DND-41 (cell line): ENCODE results near the gene IL3.

ENCODE experiments used
- ATAC-seq: fragments of 200-7000 bp; cut with Tn5 transposase; 3 replicates; pipeline ENCODE4 v1.9.1; 2021; ENCODE audit warnings: low read depth; ENCODE audit not compliant: insufficient read depth
- DNase-seq: peaks from one replicate; pipeline ENCODE4 v3.0.0-alpha.2; 2020
- H2AFZ ChIP-seq: 2 replicates; pipeline ENCODE4 v1.6.0; 2012; ENCODE audit warnings: low read depth, low read length
- H3K27ac ChIP-seq: 2 replicates; pipeline ENCODE4 v1.5.1; 2012; ENCODE audit warnings: low read length, inconsistent platforms
- H3K27me3 ChIP-seq: fragments of 200-600 bp; sonication (generic); 2 replicates; pipeline ENCODE4 v1.6.0; 2012; ENCODE audit warnings: low read length, mild to moderate bottlenecking, inconsistent platforms; ENCODE audit not compliant: insufficient read depth, poor library complexity
- H3K36me3 ChIP-seq: 2 replicates; pipeline ENCODE4 v1.5.1; 2012; ENCODE audit warnings: low read length, inconsistent platforms; ENCODE audit not compliant: insufficient read depth
- H3K4me1 ChIP-seq: 2 replicates; pipeline ENCODE4 v1.5.1; 2012; ENCODE audit warnings: mild to moderate bottlenecking, low read length; ENCODE audit not compliant: insufficient read depth
- H3K4me2 ChIP-seq: 2 replicates; pipeline ENCODE4 v1.6.0; 2012; ENCODE audit warnings: mild to moderate bottlenecking, moderate library complexity, low read length, inconsistent platforms; ENCODE audit not compliant: insufficient read depth
- H3K4me3 ChIP-seq, 2 experiments: fragments of 200-600 bp in 1 of 2; shearing (Covaris generic) in 1 of 2; 2 replicates each; pipeline ENCODE4 v1.5.1; 2012 to 2016; ENCODE audit warnings: inconsistent platforms in 2 of 2, low read length in 2 of 2, mild to moderate bottlenecking in 2 of 2, low read depth in 1 of 2, moderate library complexity in 1 of 2
- H3K79me2 ChIP-seq: 2 replicates; pipeline ENCODE4 v1.6.0; 2012; ENCODE audit warnings: low read length, inconsistent platforms; ENCODE audit not compliant: insufficient read depth
- H3K9ac ChIP-seq: 2 replicates; pipeline ENCODE4 v1.6.0; 2012; ENCODE audit warnings: low read depth, mild to moderate bottlenecking, inconsistent platforms, low read length, moderate library complexity
- H3K9me3 ChIP-seq: 2 replicates; pipeline ENCODE4 v1.5.1; 2012; ENCODE audit warnings: low read length, moderate library complexity, mild to moderate bottlenecking, inconsistent platforms; ENCODE audit not compliant: insufficient read depth, severe bottlenecking
- H4K20me1 ChIP-seq: 2 replicates; pipeline ENCODE4 v1.6.0; 2012; ENCODE audit warnings: low read length; ENCODE audit not compliant: insufficient read depth
- CTCF ChIP-seq: IDR thresholded peaks from 2 replicates; pipeline ENCODE4 v1.5.1; 2012; ENCODE audit warnings: borderline replicate concordance, low read length, moderate library complexity, mild to moderate bottlenecking; ENCODE audit not compliant: poor library complexity, severe bottlenecking; ENCODE audit errors: extremely low read depth
- EZH2 ChIP-seq: IDR thresholded peaks from 3 replicates; pipeline ENCODE4 v1.6.1; 2012; ENCODE audit warnings: borderline replicate concordance, low read depth, mild to moderate bottlenecking, moderate library complexity, low read length, inconsistent platforms; ENCODE audit not compliant: severe bottlenecking

IL3 gene

GRCh38 chr5:132102101-132102701 lies 41.7 kb downstream of the IL3 start:
- H3K9ac ChIP-seq, result no peak overlapping the region
- no peak for TF ChIP-seq EZH2
- no peak for TF ChIP-seq CTCF

GRCh38 chr5:132102944-132103331 lies 42.5 kb downstream of the IL3 start:
- Histone ChIP-seq H3K4me1 (peaks cover 11% of the 10 kb centered on the region), H3K36me3 (no peaks in the 10 kb centered on the region), H3K79me2 (no peaks in the 10 kb centered on the region), H3K4me3 (no peak overlapping the region), H3K27me3 (peaks cover 34% of the 10 kb centered on the region), H3K9ac (no peak overlapping the region), H2AFZ (no peak overlapping the region), H3K4me2 (no peak overlapping the region), H4K20me1 (peaks cover 31% of the 10 kb centered on the region), H3K9me3 (no peaks in the 10 kb centered on the region), H3K27ac (no peak overlapping the region)
- DNase-seq (no peak), ATAC-seq (no peak)
- no peak for TF ChIP-seq EZH2
- TF ChIP-seq CTCF, result no peak

More at GRCh38 chr5:132102101-132102701, 41.7 kb downstream of the IL3 start:
- Histone ChIP-seq H3K36me3 (no peaks in the 10 kb centered on the region), H4K20me1 (peaks cover 31% of the 10 kb centered on the region), H3K27me3 (peaks cover 35% of the 10 kb centered on the region), H3K27ac (no peak overlapping the region), H3K4me2 (no peak overlapping the region), H3K9me3 (no peaks in the 10 kb centered on the region), H2AFZ (no peak overlapping the region), H3K4me1 (peaks cover 11% of the 10 kb centered on the region), H3K4me3 (no peak overlapping the region), H3K79me2 (no peaks in the 10 kb centered on the region)
- DNase-seq (no peak), ATAC-seq (no peak)

GRCh38 chr5:132103332-132103951 lies 43.0 kb downstream of the IL3 start:
- H3K27ac ChIP-seq, result no peak overlapping the region

More at GRCh38 chr5:132103332-132103951, 43.0 kb downstream of the IL3 start:
- TF ChIP-seq CTCF, result peak; percentile 39
- TF ChIP-seq EZH2, result no peak
- Histone ChIP-seq H3K4me3 (no peak overlapping the region), H3K4me1 (peaks cover 11% of the 10 kb centered on the region), H3K9me3 (no peaks in the 10 kb centered on the region), H3K36me3 (no peaks in the 10 kb centered on the region), H3K27me3 (peaks cover 34% of the 10 kb centered on the region), H3K79me2 (no peaks in the 10 kb centered on the region), H4K20me1 (peaks cover 31% of the 10 kb centered on the region), H3K9ac (no peak overlapping the region), H2AFZ (no peak overlapping the region), H3K4me2 (no peak overlapping the region)
- ATAC-seq (peak; percentile 97), DNase-seq (peak; percentile 73)
